VCaP (cell line): Measurements from ENCODE around the gene CERS6.

ENCODE experiments used
- H3K27ac ChIP-seq: fragments of 450-650 bp; 2 replicates; pipeline ENCODE4 v1.5.1; 2017
- TF ChIP-seq, protein P1 (sequence below): fragments of 450-650 bp; conservative IDR thresholded peaks from 2 replicates; pipeline ENCODE4 v1.5.1; 2017; ENCODE audit warnings: mild to moderate bottlenecking, moderate library complexity

The CERS6 gene

DNA sequence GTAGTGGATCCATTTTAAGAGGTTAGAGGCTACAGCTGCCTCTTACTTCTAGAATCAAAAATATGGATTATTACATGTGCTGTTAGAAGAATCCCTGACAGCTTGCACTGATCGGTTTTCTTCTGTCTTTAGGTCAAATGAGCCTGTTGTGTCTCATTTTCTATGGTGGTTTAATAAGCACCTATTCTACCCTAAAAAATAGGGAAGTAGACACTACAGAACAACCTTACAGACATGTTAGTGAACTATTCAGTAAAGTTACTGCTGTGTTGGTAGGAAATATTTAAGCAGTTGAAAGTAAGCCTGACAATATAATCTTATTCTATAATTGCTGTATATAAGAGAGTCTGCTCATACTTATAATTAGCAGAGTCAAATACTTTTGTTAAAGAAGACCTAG, 177.8 kb downstream of the CERS6 start:
- TF ChIP-seq, protein P1, sequence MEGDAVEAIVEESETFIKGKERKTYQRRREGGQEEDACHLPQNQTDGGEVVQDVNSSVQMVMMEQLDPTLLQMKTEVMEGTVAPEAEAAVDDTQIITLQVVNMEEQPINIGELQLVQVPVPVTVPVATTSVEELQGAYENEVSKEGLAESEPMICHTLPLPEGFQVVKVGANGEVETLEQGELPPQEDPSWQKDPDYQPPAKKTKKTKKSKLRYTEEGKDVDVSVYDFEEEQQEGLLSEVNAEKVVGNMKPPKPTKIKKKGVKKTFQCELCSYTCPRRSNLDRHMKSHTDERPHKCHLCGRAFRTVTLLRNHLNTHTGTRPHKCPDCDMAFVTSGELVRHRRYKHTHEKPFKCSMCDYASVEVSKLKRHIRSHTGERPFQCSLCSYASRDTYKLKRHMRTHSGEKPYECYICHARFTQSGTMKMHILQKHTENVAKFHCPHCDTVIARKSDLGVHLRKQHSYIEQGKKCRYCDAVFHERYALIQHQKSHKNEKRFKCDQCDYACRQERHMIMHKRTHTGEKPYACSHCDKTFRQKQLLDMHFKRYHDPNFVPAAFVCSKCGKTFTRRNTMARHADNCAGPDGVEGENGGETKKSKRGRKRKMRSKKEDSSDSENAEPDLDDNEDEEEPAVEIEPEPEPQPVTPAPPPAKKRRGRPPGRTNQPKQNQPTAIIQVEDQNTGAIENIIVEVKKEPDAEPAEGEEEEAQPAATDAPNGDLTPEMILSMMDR = no peak
- H3K27ac ChIP-seq = peak overlapping the region; percentile 80

DNA sequence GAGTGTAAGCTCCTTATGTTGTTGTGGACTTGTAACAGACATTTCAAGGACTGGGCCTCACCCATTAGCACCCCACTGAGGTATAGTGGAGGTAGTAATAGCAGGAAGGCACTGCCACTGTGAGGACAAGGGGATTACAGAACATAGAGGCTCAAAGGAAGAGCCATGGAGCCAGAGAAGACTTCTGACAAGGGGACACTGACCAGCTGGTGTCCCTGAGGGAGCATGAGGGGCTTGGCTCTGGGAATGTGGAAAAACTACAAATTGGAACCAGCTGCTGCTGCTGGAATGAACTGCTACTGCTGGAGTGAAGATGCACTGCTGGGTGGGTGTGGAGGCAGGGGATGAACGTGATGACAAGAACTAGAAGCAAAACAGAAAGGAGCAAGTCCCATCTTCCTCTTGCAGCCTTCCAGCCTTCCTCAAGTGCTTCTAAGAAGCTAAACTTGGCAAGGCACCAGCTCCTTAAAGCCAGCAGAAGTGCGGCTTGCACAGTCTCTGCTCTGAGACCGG, 179.0 kb downstream of the CERS6 start:
- TF ChIP-seq, protein P1 = no peak
- H3K27ac ChIP-seq = no peak overlapping the region

DNA sequence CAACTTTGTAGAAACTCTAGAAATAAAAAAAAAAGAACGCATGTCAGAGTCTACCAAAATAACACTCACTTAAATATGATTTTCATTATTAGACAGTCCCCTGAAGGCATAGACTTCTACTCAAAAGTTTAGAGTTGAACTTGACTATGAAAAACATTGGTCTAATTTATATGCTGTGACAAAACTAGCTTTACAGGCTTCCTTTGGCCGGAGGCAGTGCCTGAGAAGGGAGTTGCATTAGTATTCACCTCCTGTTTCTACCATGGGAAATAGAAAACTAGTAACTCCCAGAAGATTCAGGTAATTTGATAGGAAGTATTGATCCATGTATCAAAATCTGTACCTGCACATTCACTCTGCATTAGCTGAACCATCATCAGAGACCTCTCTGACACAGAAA, 182.9 kb downstream of the CERS6 start:
- H3K27ac ChIP-seq = no peak overlapping the region
- TF ChIP-seq, protein P1 = no peak

DNA sequence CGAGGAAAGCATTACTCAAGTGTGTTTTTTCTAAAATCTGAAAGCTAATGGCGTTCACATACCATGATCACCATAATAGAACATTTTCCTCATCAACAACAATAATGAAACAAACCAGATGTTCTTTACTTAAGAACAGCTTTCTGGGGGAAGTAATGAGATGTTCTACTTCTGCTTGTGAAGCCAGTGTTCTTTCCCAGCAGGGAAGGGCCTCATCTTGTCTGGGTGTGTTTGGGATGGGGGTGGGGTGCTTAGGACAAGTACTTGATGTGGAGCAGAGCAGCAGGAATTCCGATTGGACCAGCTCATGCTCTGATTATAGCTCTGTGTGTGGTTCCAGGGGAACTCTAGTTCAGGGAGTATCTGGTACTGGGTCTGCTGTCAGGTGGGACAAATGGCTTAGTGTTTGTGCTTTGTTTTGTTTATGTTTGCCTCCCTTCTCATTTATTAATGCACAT, 183.4 kb downstream of the CERS6 start:
- H3K27ac ChIP-seq = no peak overlapping the region
- TF ChIP-seq, protein P1 = no peak

DNA sequence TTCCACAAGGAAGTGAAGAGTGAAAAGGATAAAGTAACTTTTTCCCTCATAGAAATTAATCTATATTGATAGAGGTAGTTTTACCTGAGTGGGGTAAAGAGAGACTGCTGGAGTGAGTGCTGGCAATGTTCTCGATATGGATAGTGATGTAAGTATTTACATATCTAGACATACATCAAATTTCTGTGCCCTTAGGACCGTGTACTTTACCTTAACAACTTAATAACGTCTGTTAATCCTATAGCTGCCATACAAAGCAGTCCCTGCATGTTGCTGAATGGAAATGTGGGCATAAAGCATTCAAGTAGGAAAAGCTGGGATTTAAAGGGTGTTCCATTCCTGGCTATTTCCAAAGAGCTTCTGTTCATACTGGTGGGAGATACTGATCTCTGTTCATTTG, 184.0 kb downstream of the CERS6 start:
- H3K27ac ChIP-seq = no peak overlapping the region
- TF ChIP-seq, protein P1 = no peak

DNA sequence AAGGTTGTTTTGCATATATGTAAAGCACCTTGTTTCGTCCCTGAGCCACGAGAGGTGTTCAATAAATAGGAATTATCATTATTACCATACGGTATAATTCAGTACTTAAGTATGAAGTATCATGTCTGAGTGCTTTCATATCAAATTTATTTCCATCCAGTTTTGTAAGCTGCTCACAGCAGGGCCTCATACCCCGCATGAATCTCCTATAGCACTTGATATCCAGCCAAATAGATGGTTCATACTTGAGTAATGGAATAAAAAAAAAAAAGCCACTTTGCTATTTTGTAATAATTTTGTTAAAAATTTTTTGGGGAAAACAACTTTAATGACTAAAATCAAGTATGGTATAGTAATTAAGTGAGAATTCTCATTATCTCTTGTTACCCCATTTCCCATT, 185.6 kb downstream of the CERS6 start:
- no peak overlapping the region for H3K27ac ChIP-seq
- TF ChIP-seq, protein P1 = no peak

DNA sequence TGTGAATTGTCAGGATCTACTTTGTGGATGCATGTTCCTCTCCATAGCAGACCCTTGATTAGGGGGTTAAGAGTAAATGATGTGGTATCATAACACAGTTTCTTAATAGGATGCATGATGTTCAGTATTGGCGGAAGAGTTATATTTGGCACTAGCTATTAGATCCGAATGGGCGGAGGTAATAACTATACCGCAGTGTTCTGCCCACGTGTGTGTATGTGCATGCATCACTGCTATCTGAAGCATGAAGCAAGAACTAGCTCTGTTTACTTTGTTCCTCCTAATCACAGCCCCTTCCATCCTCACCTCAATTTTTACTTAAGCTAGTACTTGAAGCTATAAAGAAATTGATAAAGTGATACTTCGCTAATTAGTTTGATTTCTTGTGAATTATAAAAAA, 186.8 kb downstream of the CERS6 start:
- TF ChIP-seq, protein P1 = no peak
- H3K27ac ChIP-seq = no peak overlapping the region

DNA sequence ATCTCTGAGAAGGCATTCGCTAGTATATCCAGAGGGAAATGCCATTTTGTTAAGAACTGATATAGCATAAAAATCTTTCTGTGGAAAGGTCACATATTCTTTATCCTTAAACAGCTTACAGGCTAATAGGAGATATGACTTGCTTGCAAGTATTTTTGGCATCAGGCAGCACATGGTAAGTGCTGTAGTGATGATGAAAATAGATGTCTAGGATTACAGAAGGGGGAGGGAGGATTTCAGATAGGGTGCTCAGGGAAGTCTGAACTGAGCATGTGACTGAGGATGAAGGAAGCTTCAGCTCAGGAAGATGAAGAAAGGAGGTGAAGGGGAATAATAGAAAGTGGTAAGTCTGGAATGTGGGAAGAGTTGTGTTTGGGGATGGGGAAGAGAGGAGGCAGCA, 187.9 kb downstream of the CERS6 start:
- no peak overlapping the region for H3K27ac ChIP-seq
- TF ChIP-seq, protein P1 = no peak
